GM18867 (cell line): Measurements from ENCODE around the gene PDE8A.

Experiments
- ATAC-seq: cut with Tn5 transposase; IDR thresholded peaks from one replicate; pipeline ENCODE4 v1.9.1; 2021; ENCODE audit warnings: mild to moderate bottlenecking, moderate library complexity; ENCODE audit not compliant: unreplicated experiment

The PDE8A gene

DNA sequence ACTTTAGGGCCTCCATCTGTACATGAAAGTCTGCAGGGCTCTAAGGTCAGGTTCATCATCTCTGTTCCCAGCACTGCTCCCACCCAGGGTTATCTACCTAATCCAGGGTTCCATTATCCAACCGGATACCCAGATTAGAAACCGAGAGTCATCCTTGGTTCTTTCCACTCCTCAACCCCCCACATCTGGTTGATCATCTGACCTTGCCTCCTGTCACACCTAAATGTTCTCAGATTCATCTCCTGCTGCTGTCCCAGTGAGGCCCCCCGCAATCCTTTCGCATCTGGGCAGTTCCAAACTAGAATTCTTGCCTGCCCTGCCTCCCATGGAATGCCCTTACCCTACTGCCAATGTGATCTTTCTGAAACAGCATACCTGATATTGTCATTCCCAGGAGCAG is 136.5 kb downstream of the PDE8A start:
- no peak for ATAC-seq

GRCh38 chr15:85118581-85118980 is 136.9 kb downstream of the PDE8A start:
- ATAC-seq = no peak

- ATAC-seq = no peak
Observed at GRCh38 chr15:85120351-85121113, 138.9 kb downstream of the PDE8A start.

DNA sequence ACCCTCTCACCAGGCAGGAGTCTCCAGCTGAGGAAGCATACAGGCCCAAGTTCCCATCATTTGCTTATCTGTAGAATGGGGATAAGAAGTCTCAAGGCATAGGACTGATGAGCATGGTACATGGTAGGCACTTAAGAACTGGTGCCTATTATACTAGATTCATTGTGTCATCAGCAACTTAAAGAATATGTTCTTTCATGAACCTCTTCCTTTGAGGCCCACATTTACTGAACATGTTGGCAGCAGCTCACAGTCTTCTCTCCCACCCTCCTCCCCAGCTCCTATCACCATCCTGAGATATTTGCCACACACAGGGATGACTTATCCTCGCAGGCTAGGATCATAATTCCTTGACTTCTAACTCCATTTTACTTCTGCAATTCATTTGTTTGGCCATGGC is 142.5 kb downstream of the PDE8A start:
- no peak for ATAC-seq

DNA sequence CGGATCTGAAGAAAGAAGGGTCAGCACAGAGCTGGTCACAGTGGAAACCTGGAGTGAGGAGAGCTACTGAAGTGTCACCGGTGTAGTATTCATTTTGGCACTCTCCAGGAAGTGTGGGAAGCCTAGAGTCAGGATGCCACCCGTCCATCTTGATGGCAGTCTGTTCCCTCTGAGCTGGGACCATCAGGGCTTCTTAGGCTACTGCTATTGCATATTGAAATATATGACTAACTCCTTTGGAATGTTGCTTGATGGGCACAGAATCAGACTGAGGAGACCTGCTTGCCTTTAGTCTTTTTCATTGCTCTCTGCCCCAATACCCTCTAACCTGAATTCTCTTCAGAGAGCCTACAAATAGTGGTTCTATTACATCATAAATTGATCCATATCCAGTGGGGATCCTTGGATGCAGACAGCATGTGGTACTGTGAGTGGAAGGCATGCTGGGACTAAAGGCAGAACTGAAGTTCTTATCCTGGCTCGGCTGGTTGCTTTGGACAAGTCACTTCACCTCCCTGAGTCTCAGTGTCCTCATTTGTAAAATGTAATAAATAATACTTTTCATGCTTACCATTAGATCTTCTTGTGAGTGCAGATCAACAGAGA is 143.5 kb downstream of the PDE8A start:
- ATAC-seq = no peak

GRCh38 chr15:85128621-85129020 is 147.0 kb downstream of the PDE8A start:
- ATAC-seq = no peak

DNA sequence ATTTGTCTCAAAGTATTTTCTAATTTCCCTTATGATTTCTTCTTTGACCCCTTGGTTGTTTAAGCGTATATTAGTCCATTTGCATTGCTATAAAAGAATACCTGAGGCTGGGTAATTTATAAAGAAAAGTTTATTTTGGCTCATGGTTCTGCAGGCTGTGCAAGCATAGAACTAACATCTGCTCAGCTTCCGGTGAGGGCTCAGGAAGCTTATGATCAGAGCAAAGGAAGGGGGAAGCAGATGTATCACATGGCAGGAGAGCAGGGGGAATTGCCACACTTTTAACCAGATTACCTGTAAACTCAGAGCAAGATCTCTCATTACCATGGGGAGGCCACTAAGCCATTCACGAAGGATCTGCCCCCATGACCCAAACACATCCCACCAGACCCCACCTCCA is 148.2 kb downstream of the PDE8A start:
- no peak for ATAC-seq

GRCh38 chr15:85131915-85132314 is 150.3 kb downstream of the PDE8A start:
- no peak for ATAC-seq

GRCh38 chr15:85133709-85134108 is 152.1 kb downstream of the PDE8A start:
- ATAC-seq = no peak

DNA sequence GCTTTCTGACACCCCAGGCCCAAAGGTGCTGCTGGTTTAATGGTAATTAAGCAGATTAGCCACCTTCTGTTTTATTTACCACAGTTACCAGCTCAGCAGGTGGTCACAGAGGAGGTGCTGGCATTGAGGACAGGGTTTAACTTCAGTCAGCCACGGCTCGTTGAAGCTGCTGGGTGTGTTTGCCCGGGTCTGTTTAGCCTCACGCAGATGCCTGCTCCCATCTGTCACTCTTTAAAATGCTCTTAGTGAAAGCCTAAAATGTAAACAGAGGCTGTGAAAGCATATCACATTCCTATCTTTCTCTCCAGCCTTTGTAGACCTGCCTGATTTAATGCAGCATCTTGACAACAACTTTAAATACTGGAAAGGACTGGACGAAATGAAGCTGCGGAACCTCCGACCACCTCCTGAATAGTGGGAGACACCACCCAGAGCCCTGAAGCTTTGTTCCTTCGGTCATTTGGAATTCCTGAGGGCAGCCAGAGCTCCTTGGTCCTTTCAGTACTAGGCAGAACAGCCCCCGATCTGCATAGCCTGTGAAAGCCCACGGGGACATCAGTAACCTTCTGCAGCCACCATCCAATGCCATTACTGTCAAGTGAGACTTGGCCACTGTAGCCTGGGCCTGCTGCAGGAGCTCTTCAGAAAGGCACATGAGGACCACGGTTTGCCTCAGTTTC is 156.0 kb downstream of the PDE8A start:
- ATAC-seq = no peak

DNA sequence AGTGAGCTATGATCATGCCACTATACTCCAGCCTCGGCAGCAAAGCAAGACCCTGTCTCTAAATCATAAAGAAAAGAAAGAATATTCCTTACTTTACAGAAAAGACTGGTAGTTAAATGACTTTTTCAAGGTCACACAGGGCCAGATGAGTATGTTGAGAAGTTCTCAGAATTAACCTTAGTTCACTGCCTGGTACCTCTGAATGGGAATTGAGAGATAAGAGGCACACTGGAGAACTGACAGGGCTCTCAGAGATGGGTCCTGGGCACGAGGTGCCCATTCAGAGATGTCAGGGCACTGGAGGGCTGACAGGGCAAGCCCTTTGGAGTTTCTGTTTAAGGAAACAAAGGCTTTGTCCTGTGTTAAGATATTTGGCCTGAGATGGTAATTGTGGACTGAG is 157.7 kb downstream of the PDE8A start:
- no peak for ATAC-seq

DNA sequence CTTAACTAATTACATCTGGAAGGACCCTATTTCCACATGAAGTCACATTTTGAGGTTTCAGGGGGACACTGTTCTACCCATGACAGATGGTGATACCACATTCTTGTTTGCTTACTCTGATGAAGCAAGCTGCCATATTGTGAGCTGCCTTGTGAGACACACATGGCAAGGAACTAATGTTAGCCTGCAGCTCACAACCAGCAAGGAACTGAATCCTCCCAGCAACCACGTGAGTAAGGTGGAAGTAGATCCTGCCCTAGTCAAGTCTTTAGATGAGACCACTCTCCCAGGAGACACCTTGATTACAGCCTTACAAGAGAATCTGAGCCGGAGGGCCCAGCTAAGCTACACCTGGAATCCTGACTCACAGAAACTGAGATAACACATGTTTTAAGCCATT is 160.1 kb downstream of the PDE8A start:
- ATAC-seq = no peak

GRCh38 chr15:85142312-85142711 is 160.7 kb downstream of the PDE8A start:
- no peak for ATAC-seq

DNA sequence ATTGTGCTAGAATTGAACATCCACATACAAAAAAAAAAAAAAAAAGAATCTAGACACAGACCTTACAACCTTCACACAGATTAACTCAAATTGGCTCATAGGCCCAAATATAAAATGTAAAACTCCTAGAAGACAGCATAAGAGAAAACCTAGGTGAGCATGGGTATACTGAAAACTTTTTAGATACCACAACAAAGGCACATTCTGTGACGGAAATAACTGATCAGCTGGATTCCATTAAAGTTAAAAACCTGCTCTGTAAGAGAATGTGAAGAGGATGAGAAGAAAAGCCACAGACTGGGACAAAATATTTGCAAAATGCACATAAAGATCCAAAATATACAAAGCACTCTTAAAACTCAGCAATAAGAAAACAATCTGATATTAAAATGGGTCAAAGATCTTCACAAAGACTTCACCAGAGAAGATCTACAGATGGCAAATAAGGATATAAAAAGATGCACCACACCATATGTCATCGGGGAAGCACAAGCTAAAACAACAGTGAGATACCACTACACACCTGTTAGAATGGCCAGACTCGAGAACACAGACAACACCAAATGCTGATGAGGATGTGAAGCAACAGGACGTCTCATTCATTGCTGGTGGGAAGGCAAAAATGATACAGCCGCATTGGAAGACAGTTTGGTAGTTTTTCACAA is 167.9 kb downstream of the PDE8A start:
- ATAC-seq = no peak

GRCh38 chr15:85150130-85150480 is 168.4 kb downstream of the PDE8A start:
- no peak for ATAC-seq

DNA sequence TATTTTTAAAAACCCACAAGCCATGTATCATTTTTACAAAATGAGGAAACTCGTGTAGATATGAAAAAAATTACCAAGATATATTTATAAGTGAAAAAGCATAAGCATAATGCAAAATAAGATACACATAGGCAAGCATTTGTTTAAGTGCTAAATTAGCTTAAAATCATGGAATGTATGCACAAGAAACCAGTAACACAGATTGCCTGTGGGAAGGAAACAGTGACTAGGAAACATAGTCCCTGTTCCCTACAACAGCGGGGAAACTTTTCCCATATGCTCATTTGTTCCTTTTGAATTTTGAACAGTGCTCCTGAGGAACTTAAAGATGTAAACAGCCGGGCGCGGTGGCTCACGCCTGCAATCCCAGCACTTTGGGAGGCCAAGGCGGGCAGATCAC is 169.5 kb downstream of the PDE8A start:
- no peak for ATAC-seq

GRCh38 chr15:85151861-85152260 is 170.2 kb downstream of the PDE8A start:
- ATAC-seq = no peak

GRCh38 chr15:85154061-85154460 is 172.4 kb downstream of the PDE8A start:
- no peak for ATAC-seq

- ATAC-seq = no peak
Observed at GRCh38 chr15:85155360-85155759, 173.7 kb downstream of the PDE8A start.

DNA sequence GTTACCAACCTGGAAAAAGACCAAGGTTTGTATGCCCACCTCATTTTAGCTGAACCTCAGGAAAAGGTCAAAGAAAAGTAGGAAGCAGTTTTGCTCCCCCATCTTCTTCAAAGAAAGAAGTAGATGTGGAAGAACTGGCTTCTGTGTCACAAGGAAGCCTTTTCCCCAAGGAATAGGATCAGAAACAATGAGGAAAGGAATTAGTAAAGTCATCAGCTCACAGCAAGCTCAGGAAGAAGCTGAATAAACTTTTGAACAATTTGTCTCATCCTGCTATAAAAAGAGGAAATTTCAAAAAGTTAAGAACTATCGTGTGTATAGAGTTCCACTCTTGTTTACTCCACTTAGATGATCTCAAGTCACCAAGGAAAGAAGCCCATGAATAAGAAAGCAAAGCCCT is 174.2 kb downstream of the PDE8A start:
- ATAC-seq = no peak

DNA sequence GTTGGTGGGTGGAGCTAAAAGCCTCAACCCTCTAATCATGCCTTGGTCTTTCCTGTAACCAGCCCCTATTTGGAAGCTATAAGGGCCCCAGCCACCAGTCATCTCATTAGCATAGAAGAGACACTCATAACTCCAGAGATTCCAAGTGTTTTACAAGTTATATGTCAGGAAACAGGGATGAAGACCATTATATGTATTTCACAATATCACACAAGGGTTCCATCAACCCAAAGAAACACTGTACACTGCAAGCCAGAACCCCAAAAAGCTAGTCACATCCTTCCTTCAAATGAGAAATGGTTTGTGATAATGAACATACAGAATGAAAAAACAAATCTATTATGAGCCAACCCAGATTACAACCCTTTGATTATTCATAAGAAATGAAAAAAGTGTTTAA is 175.7 kb downstream of the PDE8A start:
- no peak for ATAC-seq

DNA sequence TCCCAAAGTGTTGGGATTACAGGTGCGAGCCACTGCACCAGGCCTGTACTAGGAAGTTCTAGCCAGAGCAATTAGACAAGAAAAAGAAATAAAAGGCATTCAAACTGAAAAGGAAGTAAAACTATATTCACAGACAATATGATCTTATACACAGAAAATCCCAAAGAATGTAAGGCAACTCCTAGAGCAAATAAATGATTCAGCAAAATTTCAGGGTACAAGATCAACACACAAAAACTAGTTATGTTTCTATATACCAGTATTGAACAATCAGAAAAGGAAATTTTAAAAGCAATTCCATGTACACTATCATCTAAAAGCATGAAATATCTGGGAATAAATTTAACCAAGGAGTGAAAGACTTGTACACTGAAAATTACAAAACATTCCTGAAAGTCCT is 180.6 kb downstream of the PDE8A start:
- no peak for ATAC-seq
